HTERT RPE-1 (cell line): ENCODE results near the gene TGFBR3.

Experiments used
- in situ Hi-C: fragments of 300-500 bp; cut with MboI; formaldehyde crosslinking; loops from 4 replicates; pipeline ENCODE4 v1.14.3; 2020; ENCODE audit warnings: low sequenced_read_pairs

The TGFBR3 gene

GRCh38 chr1:91783423-91784170, 102.4 kb downstream of the TGFBR3 start:
- in situ Hi-C loops: no loop called here

- in situ Hi-C loops: no loop called here
Measured at GRCh38 chr1:91781901-91782622, 103.9 kb downstream of the TGFBR3 start.

- in situ Hi-C loops: no loop called here
Measured at GRCh38 chr1:91781371-91781825, 104.6 kb downstream of the TGFBR3 start.

GRCh38 chr1:91779548-91780021, 106.4 kb downstream of the TGFBR3 start:
- in situ Hi-C loops: no loop called here

GRCh38 chr1:91778964-91779363, 107.0 kb downstream of the TGFBR3 start:
- in situ Hi-C loops: no loop called here

GRCh38 chr1:91777630-91778300, 108.2 kb downstream of the TGFBR3 start:
- in situ Hi-C loops: no loop called here

- in situ Hi-C loops: no loop called here
Measured at GRCh38 chr1:91777196-91777595, 108.8 kb downstream of the TGFBR3 start.

GRCh38 chr1:91776068-91776794, 109.7 kb downstream of the TGFBR3 start:
- in situ Hi-C loops: no loop called here

GRCh38 chr1:91775227-91775626, 110.7 kb downstream of the TGFBR3 start:
- in situ Hi-C loops: no loop called here

- in situ Hi-C loops: no loop called here
Measured at GRCh38 chr1:91774520-91775203, 111.3 kb downstream of the TGFBR3 start.

- in situ Hi-C loops: no loop called here
Measured at GRCh38 chr1:91771717-91772116, 114.2 kb downstream of the TGFBR3 start.

- in situ Hi-C loops: no loop called here
Measured at GRCh38 chr1:91770667-91771268, 115.2 kb downstream of the TGFBR3 start.

GRCh38 chr1:91769742-91770141, 116.2 kb downstream of the TGFBR3 start:
- in situ Hi-C loops: no loop called here

GRCh38 chr1:91768786-91769725, 116.9 kb downstream of the TGFBR3 start:
- in situ Hi-C loops: no loop called here

- in situ Hi-C loops: no loop called here
Measured at GRCh38 chr1:91768120-91768519, 117.8 kb downstream of the TGFBR3 start.

GRCh38 chr1:91766883-91767282, 119.1 kb downstream of the TGFBR3 start:
- in situ Hi-C loops: no loop called here

GRCh38 chr1:91765880-91766443, 120.0 kb downstream of the TGFBR3 start:
- in situ Hi-C loops: no loop called here

- in situ Hi-C loops: no loop called here
Measured at GRCh38 chr1:91765293-91765692, 120.7 kb downstream of the TGFBR3 start.
